Renal cortex interstitium (tissue), 11 donors: ENCODE measurements around the gene ZNF787. TPM values are rescaled to one million over a fixed set of nuclear protein-coding genes. Genes with fewer than 3 reads are reported as not detected.
A peak's percentile ranks its signal among the peaks of the same experiment; 100 is the strongest.
"Not testable (repeated sequence)": the region's sequence is repeated elsewhere in the genome, so short reads cannot be mapped to it uniquely, and the experiment has no call there.

ENCODE experiments used
- DNase-seq, 11 donors: peaks; one replicate each; pipeline ENCODE4 v3.0.0-alpha.2; 2013; ENCODE audit warnings: low read depth in 9 of 11, low spot score in 4 of 11; ENCODE audit errors: extremely low read depth in 1 of 11
- polyA plus RNA-seq, 3 donors: library from polyadenylated mRNA; unstranded; fragments of 120-200 nt; gene quantifications; one replicate each; pipeline ENCODE4 v1.2.1, GENCODE V29; 2013; ENCODE audit not compliant: insufficient read length in 3 of 3

ZNF787 gene
- polyA plus RNA-seq, 3 donors = 10.7 to 24.0 (median 22.4) TPM

DNA sequence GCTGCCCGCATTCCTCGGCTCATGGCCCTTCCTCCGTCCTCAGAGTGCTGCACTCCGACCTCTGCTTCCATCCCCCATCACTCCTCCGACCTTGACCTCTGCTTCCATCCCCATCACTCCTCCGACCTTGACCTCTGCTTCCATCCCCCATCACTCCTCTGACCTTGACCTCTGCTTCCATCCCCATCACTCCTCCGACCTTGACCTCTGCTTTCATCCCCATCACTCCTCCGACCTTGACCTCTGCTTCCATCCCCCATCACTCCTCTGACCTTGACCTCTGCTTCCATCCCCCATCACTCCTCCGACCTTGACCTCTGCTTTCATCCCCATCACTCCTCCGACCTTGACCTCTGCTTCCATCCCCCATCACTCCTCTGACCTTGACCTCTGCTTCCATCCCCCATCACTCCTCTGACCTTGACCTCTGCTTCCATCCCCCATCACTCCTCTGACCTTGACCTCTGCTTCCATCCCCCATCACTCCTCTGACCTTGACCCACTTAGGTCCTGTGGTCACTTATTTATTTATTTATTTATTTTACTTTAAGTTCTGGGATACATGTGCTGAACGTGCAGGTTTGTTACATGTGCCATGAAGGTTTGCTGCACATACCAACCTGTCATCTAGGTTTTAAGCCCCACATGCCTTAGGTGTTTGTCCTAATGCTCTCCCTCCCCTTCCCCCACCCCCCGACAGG, 28.0 kb upstream of the ZNF787 start:
- DNase-seq = not testable (repeated sequence)

- no peak for DNase-seq
Measured at GRCh38 chr19:56148096-56148495, 27.0 kb upstream of the ZNF787 start.

DNA sequence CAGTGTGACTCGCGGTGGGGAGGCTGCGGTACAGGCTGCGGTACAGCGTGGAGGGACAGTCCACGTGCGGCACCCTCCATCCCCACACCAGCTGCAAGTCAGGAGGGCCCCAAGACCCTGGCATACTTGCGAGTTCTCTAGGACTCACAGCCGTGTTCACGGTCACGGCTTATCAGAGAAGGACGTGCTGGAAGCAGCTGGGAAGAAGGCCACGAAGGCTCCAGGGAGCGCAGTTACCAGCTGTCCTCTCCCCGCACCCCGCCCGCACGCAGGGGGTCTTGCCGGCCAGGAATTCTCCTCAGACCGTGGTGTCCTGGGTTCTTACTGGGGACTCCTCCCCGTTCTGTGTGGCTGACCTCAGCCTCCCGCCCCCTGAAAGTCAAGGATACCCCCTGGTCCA, 26.2 kb upstream of the ZNF787 start:
- no peak for DNase-seq

- DNase-seq = no peak
Measured at GRCh38 chr19:56146904-56147303, 25.8 kb upstream of the ZNF787 start.

GRCh38 chr19:56145698-56146097, 24.6 kb upstream of the ZNF787 start:
- DNase-seq = no peak

GRCh38 chr19:56144831-56145230, 23.7 kb upstream of the ZNF787 start:
- DNase-seq = no peak

GRCh38 chr19:56144376-56144775, 23.3 kb upstream of the ZNF787 start:
- no peak for DNase-seq

DNA sequence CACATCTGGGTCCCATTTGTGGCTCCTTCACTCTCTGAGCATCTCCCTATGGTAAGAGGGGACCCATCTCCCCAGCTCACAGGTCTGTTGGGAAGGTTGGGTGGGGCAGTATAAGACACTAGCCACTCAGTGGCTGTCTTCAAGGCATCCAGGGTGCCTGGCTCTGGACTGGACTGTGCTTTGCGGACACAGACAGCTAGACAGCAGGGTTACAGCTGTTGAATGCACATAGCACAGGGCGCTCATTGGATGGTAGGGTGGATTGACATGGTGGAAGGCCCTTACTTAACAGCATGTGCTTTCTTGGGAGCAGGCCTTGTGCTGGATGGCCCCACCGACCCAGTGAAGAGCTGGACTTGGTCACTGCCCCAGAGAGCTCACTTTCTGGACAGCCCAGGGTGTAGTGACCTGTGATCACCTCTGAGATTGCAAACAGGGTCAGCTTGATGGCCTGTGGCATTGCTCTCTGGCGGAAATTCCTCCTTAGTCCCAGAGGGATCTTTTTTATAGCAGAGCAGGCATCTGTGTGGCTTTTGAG, 21.9 kb upstream of the ZNF787 start:
- DNase-seq = no peak

GRCh38 chr19:56142087-56142787, 21.1 kb upstream of the ZNF787 start:
- no peak for DNase-seq

- DNase-seq = no peak
Measured at GRCh38 chr19:56141417-56141993, 20.4 kb upstream of the ZNF787 start.

DNA sequence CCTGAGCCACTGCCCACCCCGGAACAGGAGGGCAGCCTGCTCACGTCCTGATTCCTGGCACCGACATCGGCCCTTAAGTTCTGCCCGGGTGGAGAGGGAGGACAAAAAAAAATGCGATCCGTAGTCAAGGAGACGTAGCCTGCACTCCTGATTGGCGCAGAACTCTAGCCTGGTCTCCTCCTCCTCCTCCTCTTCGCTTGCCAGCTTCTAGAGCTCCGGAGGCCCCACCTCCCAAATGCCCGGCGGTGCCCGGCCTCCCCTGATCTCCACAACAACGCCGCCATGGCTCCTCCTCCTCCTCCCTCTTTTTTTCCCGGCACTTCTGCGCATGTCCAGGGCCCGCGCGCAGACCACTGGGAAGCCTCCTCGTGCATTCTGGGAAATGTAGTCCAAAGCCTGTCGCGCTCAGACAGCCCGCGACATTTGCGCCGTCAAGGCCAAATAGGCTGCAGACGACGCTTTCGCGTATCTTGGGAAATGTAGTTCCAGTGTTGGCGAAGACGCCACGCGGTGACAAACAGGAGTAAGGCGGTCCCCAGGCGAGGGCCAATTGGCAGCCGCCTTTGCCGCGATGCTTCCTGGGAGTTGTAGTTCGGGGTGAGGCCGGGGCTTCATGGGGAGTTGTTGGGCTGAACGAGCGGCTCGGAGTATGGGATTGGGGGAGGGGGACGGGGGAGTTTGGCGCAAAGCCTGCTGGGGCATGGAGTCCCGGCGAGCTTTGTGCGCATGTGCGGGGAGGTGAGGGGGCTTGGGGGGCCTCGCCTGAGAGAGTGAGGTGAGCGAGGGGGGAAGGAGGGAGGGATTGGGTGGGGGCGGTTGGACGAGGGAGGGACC, 19.7 kb upstream of the ZNF787 start, which contains the start of gene ZNF444:
Gene ZNF444 (plus strand): TSS at position 705 of the 834 bp plus-strand sequence. CDS start 5,625 bp downstream, outside the sequence.
- peak; percentile 97 to 99 (median 99) for DNase-seq

GRCh38 chr19:56139847-56140582, 18.9 kb upstream of the ZNF787 start:
- DNase-seq = no peak

GRCh38 chr19:56138069-56138468, 17.0 kb upstream of the ZNF787 start:
- no peak for DNase-seq

DNA sequence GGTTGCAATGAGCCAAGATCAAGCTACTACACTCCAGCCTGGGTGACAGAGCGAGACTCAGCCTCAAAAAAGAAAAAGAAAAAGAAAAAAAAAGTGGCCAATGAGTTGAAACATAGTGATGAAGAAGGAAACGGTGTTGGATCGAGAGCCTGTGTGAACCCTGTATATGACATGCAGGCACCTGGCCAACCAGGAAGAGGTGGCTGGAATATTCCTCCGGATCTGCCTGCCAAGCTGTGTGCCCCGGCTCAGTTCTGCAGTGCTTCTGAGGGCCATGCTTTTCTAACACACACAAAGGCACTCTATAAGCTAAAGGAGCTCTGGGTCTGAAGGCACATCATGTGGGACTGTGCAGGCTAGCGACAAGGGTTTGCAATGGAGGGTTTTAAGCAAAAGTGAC, 16.3 kb upstream of the ZNF787 start:
- no peak for DNase-seq

GRCh38 chr19:56136362-56136761, 15.3 kb upstream of the ZNF787 start:
- DNase-seq = no peak

- no peak for DNase-seq
Measured at GRCh38 chr19:56134654-56134921, 13.5 kb upstream of the ZNF787 start.

GRCh38 chr19:56133858-56134653, 13.0 kb upstream of the ZNF787 start:
- DNase-seq = no peak

DNA sequence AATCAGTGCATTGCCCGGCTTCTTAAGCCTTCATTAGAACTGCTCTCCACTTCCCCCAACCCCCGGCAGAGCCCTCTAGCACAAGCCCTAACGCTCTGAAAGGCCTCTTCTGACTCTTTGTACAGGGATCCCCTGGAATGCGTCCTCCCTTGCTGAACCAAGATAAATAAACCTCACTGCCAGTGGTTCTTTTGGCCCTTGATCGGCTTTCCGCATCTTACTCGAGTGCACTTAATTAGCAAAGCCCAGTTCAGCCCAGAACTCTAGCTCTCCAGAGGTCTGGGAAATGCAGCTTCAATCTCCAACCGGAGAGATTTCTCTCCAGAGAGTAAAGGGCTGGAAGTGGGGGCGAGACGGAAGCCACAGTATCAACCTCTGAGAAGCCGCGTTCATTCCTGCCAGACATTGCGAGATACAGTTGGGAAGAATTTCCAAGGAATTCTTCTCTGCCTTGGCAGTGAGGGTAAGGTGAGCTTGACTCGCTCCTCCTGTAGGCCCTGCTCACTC, 11.3 kb upstream of the ZNF787 start:
- DNase-seq = peak in 3 of 11 donors; percentile 49 to 71 (median 54)
